GM23248 (cell line): Measurements from ENCODE around the gene CDK14. TPM values are rescaled to one million over a fixed set of nuclear protein-coding genes. Genes with fewer than 3 reads are reported as not detected.

ENCODE experiments used
- DNase-seq: peaks from one replicate; pipeline ENCODE4 v3.0.0-alpha.2; 2015
- H2AFZ ChIP-seq: fragments of 200-600 bp; sonication (generic); 2 replicates; pipeline ENCODE4 v1.6.1; 2016; ENCODE audit warnings: antibody characterized with exemption
- H3F3A ChIP-seq: fragments of 200-600 bp; sonication (generic); 2 replicates; pipeline ENCODE4 v1.6.1; 2016; ENCODE audit warnings: mild to moderate bottlenecking, antibody characterized with exemption, mixed run types; ENCODE audit not compliant: insufficient read depth
- H3K27ac ChIP-seq: fragments of 200-600 bp; sonication (generic); 2 replicates; pipeline ENCODE4 v1.5.1; 2016; ENCODE audit warnings: mild to moderate bottlenecking
- H3K27me3 ChIP-seq: fragments of 200-600 bp; sonication (generic); replicated peaks from 2 replicates; pipeline ENCODE4 v1.6.1; 2016; ENCODE audit warnings: mild to moderate bottlenecking; ENCODE audit not compliant: insufficient read depth
- H3K36me3 ChIP-seq: fragments of 200-600 bp; sonication (generic); 2 replicates; pipeline ENCODE4 v1.6.1; 2016; ENCODE audit warnings: low read depth, mild to moderate bottlenecking
- H3K4me1 ChIP-seq: fragments of 200-600 bp; sonication (generic); 2 replicates; pipeline ENCODE4 v1.6.1; 2016; ENCODE audit warnings: mild to moderate bottlenecking; ENCODE audit not compliant: insufficient read depth
- H3K4me2 ChIP-seq: fragments of 200-600 bp; sonication (generic); one replicate; pipeline ENCODE4 v1.6.1; 2016; ENCODE audit warnings: mild to moderate bottlenecking; ENCODE audit not compliant: unreplicated experiment
- H3K4me3 ChIP-seq: fragments of 200-600 bp; sonication (generic); 2 replicates; pipeline ENCODE4 v1.5.1; 2016; ENCODE audit warnings: mild to moderate bottlenecking
- H3K79me2 ChIP-seq: fragments of 200-600 bp; sonication (generic); 2 replicates; pipeline ENCODE4 v1.6.1; 2016; ENCODE audit warnings: mild to moderate bottlenecking; ENCODE audit not compliant: insufficient read depth
- H3K9ac ChIP-seq: fragments of 200-600 bp; sonication (generic); 2 replicates; pipeline ENCODE4 v1.6.1; 2016; ENCODE audit warnings: mild to moderate bottlenecking
- H3K9me2 ChIP-seq: fragments of 200-600 bp; sonication (generic); 2 replicates; pipeline ENCODE4 v1.6.1; 2016; ENCODE audit warnings: mixed run types, mild to moderate bottlenecking, moderate library complexity; ENCODE audit not compliant: insufficient read depth
- H3K9me3 ChIP-seq: fragments of 200-600 bp; sonication (generic); one replicate; pipeline ENCODE4 v1.6.1; 2017; ENCODE audit warnings: low read depth
- H4K20me1 ChIP-seq: fragments of 200-600 bp; sonication (generic); 2 replicates; pipeline ENCODE4 v1.6.0; 2016; ENCODE audit not compliant: insufficient read depth
- EZH2 ChIP-seq: fragments of 200-600 bp; sonication (generic); IDR thresholded peaks from 2 replicates; pipeline ENCODE4 v1.6.1; 2018; ENCODE audit warnings: antibody characterized with exemption, mild to moderate bottlenecking; ENCODE audit not compliant: insufficient read depth, poor library complexity, severe bottlenecking
- EZH2phosphoT487 ChIP-seq: fragments of 200-600 bp; sonication (generic); IDR thresholded peaks from 2 replicates; pipeline ENCODE4 v1.6.1; 2018; ENCODE audit warnings: antibody characterized with exemption, moderate library complexity, mild to moderate bottlenecking, low read depth; ENCODE audit not compliant: insufficient read depth
- WGBS, 2 experiments: methylation state at CpG; one replicate each; pipeline ENCODE4 v1.1.6; 2015 to 2017; ENCODE audit warnings: low lambda C conversion rate in 2 of 2, low coverage in 1 of 2; ENCODE audit errors: missing lambda C conversion rate in 2 of 2; 5-methylcytosine and 5-hydroxymethylcytosine counted together
- in situ Hi-C: fragments of 300-500 bp; cut with MboI; formaldehyde crosslinking; loops from 2 replicates; pipeline ENCODE4 v1.15.0; 2020
- polyA plus RNA-seq: library from polyadenylated mRNA; unstranded; fragments of >200 nt; fragmentation: Nextera tagmentation; extraction: Ambion mirVana; gene quantifications from 2 replicates; pipeline ENCODE4 v1.2.1, GENCODE V29; 2016
- total RNA-seq: library from RNA; depleted of rRNA; stranded (reverse); fragments of >200 nt; shearing (Covaris generic); gene quantifications from 2 replicates; pipeline ENCODE4 v1.2.3, GENCODE V29; 2014

The CDK14 gene
- total and polyA plus RNA-seq, 2 experiments from 2014 or later, result 19.9 to 21.2 TPM

- H3K4me1 ChIP-seq, result peaks cover 15% of the 10 kb centered on the region
- no peak overlapping the region for H2AFZ ChIP-seq
- H3K9me2 ChIP-seq, result no peaks in the 10 kb centered on the region; the same call in 1 of the 2 replicates
- no peak for DNase-seq
- no peaks in the 10 kb centered on the region for H3K27me3 ChIP-seq
- no peak overlapping the region for H3K4me3 ChIP-seq
- H3K27ac ChIP-seq, result no peak overlapping the region
- in situ Hi-C loops, result no loop called here
- no peak overlapping the region for H3K4me2 ChIP-seq
- no peaks in the 10 kb centered on the region for H4K20me1 ChIP-seq
- no peaks in the 10 kb centered on the region for H3K79me2 ChIP-seq
- 66 to 68% methylated on average over 2 of the region's 2 CpGs for WGBS, 2 experiments
- no peaks in the 10 kb centered on the region for H3K36me3 ChIP-seq
- H3K9ac ChIP-seq, result no peak overlapping the region
- no peaks in the 10 kb centered on the region for H3K9me3 ChIP-seq
- no peak for TF ChIP-seq EZH2phosphoT487
- TF ChIP-seq EZH2, result no peak
- H3F3A ChIP-seq, result peaks cover 16% of the 10 kb centered on the region
These were observed 590.9 kb downstream of the CDK14 start for GRCh38 chr7:91187061-91187460.

GRCh38 chr7:91191771-91192170 is 595.6 kb downstream of the CDK14 start:
- Histone ChIP-seq H3K9ac (no peak overlapping the region), H4K20me1 (no peaks in the 10 kb centered on the region), H2AFZ (no peak overlapping the region), H3K4me2 (no peak overlapping the region), H3K4me1 (peaks cover 27% of the 10 kb centered on the region), H3K4me3 (no peak overlapping the region), H3F3A (peaks cover 16% of the 10 kb centered on the region), H3K36me3 (no peaks in the 10 kb centered on the region), H3K27ac (no peak overlapping the region), H3K27me3 (no peaks in the 10 kb centered on the region), H3K79me2 (no peaks in the 10 kb centered on the region), H3K9me3 (no peaks in the 10 kb centered on the region), H3K9me2 (no peaks in the 10 kb centered on the region; the same call in 1 of the 2 replicates)
- TF ChIP-seq EZH2 (no peak), EZH2phosphoT487 (no peak)
- 92 to 98% methylated on average over 3 of the region's 3 CpGs for WGBS, 2 experiments
- DNase-seq, result no peak
- in situ Hi-C loops, result no loop called here

- H3K4me2 ChIP-seq, result peak overlapping the region; percentile 52
- TF ChIP-seq EZH2, result no peak
- no peaks in the 10 kb centered on the region for H3K36me3 ChIP-seq
- H2AFZ ChIP-seq, result no peak overlapping the region
- H3K9ac ChIP-seq, result no peak overlapping the region
- no peaks in the 10 kb centered on the region for H3K9me2 ChIP-seq
- no peaks in the 10 kb centered on the region for H4K20me1 ChIP-seq
- WGBS, 2 experiments, result 33 to 55% methylated on average over 1 of the region's 1 CpG
- peaks cover 16% of the 10 kb centered on the region for H3F3A ChIP-seq
- H3K79me2 ChIP-seq, result no peaks in the 10 kb centered on the region
- peaks cover 27% of the 10 kb centered on the region for H3K4me1 ChIP-seq
- 0 out of 2 replicates have a peak overlapping the region, but pooled peaks have one; percentile 0 for H3K27ac ChIP-seq
- no peaks in the 10 kb centered on the region for H3K27me3 ChIP-seq
- H3K4me3 ChIP-seq, result no peak overlapping the region
- in situ Hi-C loops, result no loop called here
- peak; percentile 58 for DNase-seq
- H3K9me3 ChIP-seq, result no peaks in the 10 kb centered on the region
These were observed 597.0 kb downstream of the CDK14 start for GRCh38 chr7:91193141-91193540.

GRCh38 chr7:91194841-91195240 is 598.7 kb downstream of the CDK14 start:
- no peaks in the 10 kb centered on the region for H3K36me3 ChIP-seq
- peak; percentile 38 for DNase-seq
- TF ChIP-seq EZH2, result no peak
- no peaks in the 10 kb centered on the region for H4K20me1 ChIP-seq
- no peak overlapping the region for H3K4me2 ChIP-seq
- H3K27me3 ChIP-seq, result no peaks in the 10 kb centered on the region
- H3K9me2 ChIP-seq, result no peaks in the 10 kb centered on the region
- H3K79me2 ChIP-seq, result no peaks in the 10 kb centered on the region
- H3K9ac ChIP-seq, result no peak overlapping the region
- no peak overlapping the region for H3K4me3 ChIP-seq
- H3K4me1 ChIP-seq, result peaks cover 27% of the 10 kb centered on the region
- peaks cover 16% of the 10 kb centered on the region for H3F3A ChIP-seq
- in situ Hi-C loops, result no loop called here
- no peak overlapping the region for H3K27ac ChIP-seq
- H2AFZ ChIP-seq, result no peak overlapping the region
- H3K9me3 ChIP-seq, result no peaks in the 10 kb centered on the region

- 91 to 100% methylated on average over 2 of the region's 2 CpGs for WGBS, 2 experiments
- Histone ChIP-seq H3K27ac (no peak overlapping the region), H4K20me1 (no peaks in the 10 kb centered on the region), H3K9ac (no peak overlapping the region), H2AFZ (no peak overlapping the region), H3K27me3 (no peaks in the 10 kb centered on the region), H3K9me2 (no peaks in the 10 kb centered on the region), H3F3A (peaks cover 16% of the 10 kb centered on the region), H3K4me2 (no peak overlapping the region), H3K79me2 (no peaks in the 10 kb centered on the region), H3K4me3 (no peak overlapping the region), H3K9me3 (no peaks in the 10 kb centered on the region), H3K4me1 (peaks cover 27% of the 10 kb centered on the region), H3K36me3 (no peaks in the 10 kb centered on the region)
- in situ Hi-C loops, result no loop called here
- no peak for DNase-seq
- no peak for TF ChIP-seq EZH2
- TF ChIP-seq EZH2phosphoT487, result no peak
These were observed 599.9 kb downstream of the CDK14 start for GRCh38 chr7:91196058-91196457.
